HuH-7 (cell line): Measurements from ENCODE around the gene TFAM.

Source experiments
- DNase-seq: peaks from one replicate; pipeline ENCODE4 v3.0.0; 2011; ENCODE audit warnings: low spot score

The TFAM gene

DNA sequence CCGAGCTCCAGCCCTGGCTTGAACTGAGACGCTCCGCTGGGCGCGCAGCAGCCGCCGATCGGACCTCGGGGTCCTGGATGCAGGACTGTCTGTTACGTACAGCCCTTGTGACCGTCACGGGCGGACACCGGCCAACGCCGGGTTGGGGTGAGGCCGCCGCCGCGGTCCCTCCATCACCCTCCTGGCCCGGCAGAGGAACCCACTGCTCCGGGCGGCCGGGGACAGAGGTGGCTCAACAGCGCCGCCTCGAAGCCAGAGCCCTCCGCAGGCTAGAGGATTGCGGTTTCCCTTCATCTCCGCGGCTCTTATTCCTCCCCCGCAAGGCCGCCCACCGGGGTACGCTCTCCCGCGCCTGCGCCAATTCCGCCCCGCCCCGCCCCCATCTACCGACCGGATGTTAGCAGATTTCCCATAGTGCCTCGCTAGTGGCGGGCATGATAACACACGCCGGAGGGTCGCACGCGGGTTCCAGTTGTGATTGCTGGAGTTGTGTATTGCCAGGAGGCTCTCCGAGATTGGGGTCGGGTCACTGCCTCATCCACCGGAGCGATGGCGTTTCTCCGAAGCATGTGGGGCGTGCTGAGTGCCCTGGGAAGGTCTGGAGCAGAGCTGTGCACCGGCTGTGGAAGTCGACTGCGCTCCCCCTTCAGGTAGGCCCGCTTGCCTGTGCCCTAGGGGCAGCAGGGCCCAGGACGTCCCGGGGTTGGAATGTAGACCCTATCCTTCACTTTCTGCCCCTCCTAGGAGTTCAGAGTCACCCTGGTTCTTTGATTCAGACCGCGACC, at the start of gene TFAM:
TFAM (plus strand) TSS at position 412 of the 785 bp plus-strand sequence; CDS start at position 550, 138 bp downstream.
- peak; percentile 81 for DNase-seq

DNA sequence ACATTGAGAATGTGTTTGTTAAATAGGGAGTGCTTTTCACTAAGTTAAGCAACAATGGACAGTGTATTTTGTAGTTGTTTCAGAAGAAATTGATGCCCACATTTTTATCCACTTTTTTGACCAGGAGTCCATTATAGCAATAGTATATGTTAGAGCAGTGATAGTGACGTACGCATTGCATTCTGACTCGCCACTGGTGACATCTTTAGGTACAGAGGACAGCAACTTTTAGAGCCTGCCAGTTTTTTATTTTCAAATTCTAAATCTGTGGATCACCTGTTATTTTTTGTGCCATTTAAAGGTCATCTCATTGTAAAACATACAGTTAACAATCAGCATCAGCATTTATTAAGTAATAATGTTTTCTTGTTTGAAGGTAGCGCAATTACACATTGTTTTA, 49.0 kb upstream of the TFAM start:
- DNase-seq: no peak

DNA sequence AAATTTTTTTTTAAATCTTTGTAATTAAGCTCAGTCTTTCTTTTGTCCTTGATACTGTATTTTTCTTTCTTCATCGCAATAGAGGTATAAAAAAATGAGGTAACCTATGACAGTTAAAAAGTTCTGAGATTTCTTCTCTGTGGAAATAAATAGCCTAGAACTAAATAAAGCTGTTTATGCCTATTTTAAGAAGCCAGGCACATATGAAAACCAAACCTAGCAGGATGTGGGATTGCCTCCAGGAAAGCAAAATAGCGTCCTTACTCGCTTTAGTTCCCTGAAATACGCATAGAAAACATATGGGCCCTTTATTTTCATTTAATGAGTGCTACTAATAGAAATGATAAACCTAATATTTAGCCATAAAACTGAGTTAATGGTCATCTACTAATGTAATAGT, 43.8 kb upstream of the TFAM start:
- DNase-seq: no peak

DNA sequence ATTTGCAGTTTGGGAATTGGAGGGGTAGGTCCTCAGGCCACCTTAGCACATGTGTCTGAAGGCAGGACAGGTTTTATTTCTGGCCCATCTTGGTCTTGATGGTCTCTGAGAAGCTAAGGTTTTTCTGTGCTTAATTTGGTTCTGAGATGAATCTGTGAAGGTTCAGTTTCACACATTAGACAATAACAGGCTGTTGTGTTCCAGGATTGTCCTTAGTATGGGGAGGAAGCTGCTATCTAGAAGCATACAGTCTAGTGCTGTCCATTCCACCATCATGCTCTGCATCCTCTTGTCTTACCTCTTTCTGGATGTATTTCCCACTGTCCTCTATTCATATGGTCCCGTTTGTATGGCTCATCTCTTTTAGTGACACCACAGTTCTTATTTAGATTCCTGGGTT, 43.3 kb upstream of the TFAM start:
- DNase-seq: no peak

DNA sequence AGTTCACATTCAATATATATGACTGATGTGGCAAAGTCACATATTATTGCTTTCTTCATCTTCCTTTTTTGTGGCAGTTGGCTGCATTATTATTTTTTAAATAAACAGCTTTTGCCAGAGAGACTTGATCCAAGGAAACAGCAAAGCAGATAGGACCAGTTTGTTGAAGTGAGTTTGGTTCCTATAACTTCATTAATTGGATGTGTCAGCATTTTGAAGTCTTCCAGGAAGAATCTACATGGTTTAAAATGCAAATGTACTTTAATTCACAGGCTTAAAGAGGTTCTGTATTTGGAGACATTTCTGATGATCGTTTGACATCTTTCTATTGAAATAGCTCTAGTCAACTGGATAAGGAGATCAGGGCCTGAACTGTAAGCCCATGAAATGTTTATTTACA, 37.2 kb upstream of the TFAM start:
- DNase-seq: no peak

DNA sequence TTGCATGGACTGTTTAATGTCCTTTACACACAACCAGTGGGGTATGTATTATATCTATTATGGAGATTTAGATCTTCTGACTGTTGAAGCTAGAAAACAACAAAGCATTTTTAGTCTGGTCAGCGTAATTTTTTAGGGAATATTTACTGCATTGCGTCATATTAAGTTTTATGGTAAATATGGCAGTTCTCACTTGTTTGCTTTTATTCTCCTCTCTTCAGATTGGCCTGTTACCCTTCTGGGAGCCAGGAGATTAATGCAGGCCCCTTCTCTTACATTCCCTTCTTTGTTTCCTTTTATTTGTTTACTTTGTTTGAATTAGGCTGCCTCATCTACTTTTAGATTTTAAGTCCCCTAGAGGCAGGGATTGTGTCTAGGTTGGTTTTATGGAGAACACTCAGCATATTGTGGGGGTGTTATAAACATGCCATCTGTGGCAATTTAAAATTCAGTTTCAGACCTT, 36.6 kb upstream of the TFAM start:
- DNase-seq: no peak

DNA sequence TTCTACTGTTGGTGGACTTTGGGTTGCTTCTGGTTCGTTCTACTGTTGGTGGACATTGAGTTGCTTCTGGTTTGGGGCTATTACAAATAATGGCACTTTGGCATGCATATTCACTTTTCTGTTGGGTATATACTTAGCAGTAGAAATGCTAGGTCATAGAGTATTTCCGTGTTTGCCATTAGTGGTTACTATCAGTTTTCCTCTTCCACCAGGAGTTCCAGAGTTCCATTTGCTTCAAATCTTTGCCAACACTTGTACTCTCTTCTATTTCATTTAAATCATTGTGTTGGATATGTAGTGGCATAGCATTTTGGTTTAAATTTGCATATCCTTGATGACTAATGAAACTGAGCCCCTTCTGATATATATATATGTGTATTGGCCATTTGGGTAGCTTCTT, 35.2 kb upstream of the TFAM start:
- no peak for DNase-seq

DNA sequence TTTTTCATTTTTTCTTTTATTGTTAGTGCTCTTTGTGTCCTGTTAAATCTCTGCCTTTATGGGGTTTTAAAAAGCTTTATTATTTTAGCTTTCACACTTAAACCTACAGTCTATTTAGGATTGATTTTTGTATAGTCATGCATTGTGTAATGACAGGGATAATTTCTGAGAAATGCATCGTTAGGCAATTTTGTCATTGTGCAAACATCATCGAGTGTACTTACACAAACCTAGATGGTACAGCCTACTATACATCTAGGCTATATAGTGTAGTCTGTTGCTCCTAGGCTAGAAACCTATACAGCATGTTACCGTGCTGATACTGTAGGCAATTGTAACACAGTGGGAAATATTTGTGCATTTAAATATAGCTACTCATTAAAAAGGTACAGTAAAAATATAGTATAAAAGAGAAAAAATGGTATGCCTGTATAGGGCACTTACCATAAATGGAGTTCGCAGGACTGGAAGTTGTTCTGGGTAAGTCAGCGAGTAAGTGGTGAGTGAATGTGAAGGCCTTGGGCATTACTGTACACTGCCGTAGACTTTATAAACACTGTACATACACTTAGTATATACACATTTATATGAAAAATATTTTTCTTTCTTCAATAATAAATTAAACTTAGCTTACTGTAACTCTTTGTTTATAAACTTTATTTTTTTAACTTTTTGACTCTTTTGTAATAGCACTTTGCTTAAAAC, 34.4 kb upstream of the TFAM start:
- no peak for DNase-seq

DNA sequence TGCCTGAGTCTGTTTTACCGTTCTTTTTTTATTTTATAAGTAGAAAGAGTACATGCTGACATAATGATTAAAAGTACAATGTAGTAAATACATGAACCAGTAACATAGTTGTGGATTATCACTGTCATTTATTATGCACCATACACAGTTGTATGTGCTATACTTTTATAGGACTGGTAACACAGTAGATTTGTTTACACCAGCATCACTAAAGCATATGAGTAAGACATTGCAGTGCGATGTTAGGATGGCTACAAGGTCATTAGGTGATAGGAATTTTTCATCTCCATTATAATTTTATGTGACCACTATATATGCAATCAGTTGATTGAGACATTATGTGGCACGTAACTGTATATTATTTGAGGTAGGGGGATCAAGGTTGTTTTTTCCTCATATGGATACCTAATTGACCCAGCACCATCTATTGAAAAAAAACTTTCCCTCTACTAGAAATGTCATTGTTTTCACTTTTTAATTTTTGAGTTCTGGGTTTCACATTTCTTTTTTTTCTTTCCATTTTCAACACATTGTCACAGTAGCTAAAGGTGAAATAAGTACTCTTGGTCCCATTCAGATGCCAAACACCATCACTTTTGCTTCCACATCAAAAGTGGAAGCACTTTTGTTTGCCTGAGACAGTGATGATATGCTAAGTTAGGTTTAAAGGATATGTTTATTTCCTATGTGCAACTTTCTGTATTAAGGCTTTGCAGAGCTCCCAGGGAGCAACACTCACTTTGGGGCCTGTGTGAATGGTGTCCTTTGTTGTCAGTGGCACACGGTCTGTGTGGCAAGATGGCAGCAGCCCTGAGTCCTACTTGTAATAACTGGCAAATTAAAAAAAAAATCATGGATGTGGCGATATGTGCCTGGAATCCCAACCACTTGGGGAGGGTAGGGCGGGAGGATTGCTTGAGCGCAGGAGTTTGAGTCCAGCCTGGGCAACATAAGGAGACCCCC, 33.3 kb upstream of the TFAM start:
- DNase-seq: no peak

DNA sequence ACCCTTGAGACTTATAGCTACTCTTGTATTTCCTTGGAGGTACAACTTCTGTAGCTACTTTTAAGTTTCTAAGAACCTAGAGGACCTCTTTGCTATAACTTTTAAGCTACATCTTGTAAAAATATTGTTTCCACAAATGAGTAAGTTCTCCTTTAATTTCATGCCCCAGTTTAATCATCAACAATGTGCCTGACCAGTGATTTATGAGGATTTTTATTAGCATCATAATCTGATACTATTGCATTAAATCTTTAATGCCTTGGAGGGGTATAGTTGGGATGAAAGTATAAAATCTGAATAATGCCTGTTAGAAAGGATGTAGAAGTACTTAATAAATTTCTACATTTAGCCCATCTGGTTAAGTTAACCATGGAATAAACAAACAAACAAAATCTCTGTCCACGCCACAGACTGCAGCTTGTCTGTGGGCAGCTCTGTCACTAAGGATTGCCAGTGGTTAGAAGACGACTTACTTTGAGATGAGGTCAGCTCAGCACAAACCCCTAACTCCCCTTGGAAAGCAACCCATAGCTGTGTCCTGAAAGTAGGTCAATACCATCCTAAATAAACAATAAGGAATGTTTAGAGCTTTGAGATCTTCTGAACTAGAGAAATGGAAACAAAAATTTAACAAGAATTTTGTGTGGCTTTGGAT, 32.1 kb upstream of the TFAM start:
- DNase-seq: no peak

DNA sequence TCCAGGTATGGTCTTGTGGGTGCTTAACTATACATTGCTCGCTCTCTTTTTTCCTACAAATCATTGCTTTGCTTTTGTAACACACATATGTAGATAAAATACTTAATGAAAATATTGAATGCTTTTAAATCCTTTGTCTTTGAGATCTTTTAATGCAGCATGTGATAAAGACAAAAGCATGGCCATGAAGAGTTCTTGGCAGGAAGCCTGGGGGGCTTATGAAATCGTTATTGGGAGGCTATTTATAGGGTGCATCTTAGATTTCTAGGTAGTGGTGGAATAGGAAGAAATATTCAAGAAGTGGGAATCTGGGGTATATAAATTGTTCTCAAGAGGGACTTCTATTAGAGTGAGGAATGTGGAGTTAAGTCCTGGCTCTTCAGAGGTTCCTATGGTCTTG, 28.5 kb upstream of the TFAM start:
- DNase-seq: no peak

DNA sequence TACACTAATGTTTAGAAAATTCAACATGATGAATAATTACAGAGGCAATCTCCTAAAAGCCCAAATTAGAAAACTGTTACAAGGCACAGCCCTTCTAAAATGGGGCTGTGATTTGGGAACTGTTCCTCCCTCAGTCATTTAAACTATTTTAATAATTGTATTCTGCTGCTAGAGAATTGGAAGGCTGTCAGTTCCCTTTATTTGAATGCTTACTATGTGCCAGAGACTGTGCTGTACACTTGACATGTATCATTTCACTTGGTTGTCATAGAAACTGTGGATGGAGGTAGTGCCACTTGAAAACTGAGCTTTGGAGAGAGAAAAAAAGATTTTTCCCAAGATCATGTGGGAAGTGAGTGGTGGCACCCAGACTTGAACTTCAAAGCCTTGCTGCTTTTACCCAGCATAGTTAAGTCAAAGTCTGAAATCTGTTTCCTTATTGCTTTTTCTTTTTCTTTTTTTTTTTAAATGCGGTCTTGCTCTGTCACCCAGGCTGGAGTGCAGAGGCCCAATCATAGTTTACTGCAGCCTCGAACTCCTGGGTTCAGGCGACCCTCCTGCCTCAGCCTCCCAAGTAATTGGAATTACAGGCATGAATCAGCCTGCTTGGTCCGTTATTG, 26.8 kb upstream of the TFAM start:
- no peak for DNase-seq

DNA sequence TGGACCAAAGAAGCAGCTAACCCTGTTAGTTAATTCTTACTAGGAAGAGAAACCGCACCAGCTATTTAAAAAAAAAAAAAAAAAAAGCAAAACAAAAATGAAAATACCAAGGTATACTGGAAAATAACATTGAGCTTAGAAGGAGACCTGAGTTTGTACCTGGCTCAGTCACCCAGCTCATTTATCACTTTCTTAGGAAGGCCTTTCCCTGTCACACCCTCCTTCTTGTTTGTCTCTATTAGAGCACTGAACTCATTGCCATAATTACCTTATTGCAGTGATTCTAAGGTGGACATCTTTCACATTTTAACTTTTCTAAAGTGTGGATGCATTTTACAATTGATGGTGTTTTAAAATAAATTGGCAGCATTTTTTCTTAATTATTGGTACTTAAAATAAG, 26.3 kb upstream of the TFAM start:
- DNase-seq: no peak

DNA sequence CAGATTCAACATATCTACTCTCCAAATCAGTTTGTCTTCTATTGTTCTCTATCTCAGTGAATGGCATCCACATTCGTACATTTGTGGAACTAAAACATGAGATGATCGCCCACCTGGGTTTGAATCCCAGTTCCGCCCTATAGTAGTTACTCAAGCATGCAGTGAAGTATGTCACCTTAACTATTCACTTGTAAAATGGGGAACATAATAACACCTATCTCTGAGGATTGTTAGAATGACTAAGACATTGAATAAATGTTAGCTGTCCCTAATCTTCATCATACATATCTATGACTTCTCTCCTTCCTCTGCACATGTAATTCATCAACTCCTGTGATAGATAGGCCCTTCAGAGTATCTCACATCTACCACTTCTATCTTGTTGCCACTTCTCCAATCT, 25.7 kb upstream of the TFAM start:
- no peak for DNase-seq

DNA sequence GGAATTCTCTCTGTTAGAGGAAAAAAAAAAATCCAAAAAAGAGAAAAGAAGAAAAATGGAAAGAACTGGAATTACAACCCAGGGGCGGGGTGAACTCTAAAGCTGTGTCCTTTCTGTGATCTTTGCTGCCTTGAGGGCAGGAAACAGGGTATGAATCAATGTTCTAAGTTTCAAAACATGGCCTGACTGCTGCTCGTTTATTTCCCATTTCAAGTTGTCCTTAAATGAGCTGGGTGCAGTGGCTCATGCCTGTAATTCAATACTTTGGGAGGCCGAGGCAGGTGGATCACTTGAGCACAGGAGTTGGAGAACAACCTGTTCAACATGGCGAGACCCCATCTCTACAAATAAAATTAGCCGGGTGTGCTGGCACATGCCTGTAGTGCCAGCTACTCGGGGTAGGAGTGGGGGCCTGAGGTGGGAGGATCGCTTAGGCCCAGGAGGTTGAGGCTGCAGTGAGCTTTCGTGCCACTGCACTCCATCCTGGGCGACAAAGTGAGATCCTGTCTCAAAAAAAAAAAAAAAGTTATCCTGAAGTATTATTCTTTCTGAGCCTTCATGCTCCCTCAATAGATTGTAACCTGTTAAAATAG, 24.7 kb upstream of the TFAM start:
- no peak for DNase-seq

DNA sequence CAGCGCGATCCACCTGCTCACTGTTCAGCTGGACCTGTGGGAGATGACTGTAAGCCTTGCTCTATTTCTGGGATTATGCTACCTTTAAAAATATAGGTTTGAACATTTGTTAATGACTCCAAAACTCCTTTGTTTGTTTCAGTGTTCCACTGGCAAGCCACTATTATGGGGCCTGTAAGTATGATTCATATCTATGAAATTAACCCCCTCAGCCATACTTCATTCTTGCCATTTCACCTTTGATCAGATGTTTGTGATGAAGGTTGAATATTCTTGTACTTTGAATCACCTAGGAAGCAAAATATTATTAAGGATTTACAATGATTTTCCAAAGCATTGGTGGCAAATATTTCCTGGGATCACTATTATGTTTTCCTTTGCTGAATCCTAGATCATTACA, 23.9 kb upstream of the TFAM start:
- no peak for DNase-seq

DNA sequence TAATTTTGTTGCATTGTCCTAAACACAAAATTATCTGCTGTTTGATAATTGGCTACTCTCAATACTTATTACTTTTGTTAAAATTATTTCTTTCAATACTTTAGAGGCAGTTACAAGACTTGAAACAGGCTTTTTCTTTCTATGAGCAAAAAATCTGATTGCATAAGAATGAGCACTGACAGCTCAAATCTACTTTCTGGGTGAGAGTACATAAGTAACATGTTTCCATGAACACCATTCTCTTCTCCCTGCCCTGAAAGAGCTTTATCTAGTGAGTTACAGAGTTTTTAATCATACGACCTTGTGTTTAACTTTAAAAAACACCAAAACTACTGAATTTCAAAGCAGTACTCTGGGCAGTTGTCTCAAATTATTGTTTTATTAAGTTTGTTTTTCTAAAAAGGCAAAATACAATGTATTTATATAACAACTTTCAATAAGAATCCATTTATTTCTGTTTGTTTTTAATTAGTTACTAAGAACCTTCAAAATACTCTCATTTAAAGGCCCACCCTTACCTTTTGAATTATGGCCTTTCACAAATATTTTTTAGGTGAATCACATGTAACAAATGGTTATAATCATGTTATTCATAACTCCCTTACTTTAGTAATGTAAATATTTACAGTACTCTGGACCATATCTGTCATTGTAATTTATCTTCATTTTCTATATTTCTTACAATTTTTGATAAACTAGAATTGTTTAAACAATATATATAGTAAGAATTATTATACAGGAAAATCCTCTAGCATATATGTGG, 23.0 kb upstream of the TFAM start:
- no peak for DNase-seq

DNA sequence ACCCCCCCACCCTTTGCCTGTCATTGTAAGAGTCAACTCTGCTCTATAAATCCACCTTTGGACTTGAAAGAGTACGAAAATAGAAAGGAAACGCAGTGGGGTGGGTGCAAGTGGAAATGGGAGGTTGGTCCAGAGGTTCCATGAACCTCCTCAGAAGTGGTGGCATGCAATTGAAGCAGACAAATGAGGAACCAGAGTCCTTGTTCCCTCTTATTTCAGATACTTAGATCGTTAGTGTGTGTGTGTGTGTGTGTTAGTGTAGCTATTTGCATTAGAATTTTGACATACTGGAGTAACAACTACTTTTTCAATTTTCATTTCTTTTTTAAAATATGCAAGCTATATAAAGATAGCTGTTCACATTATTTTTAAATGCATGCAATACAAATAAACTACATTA, 18.1 kb upstream of the TFAM start:
- no peak for DNase-seq

DNA sequence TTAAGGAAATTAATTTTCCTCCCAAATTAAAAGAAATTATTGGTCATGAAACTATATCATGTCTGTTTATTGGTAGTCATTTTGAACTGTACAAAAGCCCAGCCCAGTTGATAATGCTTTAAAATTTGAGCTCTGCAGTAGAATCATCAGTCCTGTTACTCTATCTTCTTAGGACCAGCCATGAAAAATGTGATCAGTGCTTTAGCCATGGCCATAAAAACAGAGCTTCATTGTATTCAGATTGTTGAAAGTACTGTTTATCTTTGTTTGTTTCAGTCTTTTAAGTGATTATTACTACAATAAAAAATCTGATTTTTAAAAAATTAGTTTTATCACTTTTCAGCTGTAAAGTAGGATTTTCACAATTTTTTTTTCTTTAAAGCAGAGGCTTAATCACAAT, 13.7 kb upstream of the TFAM start:
- DNase-seq: no peak
